Uterus (tissue), 2 donors: ENCODE results near the gene RNF6.

Experiments used
- CTCF ChIP-seq, 4 experiments: fragments of 200-600 bp in 2 of 4; fragments of 450-650 bp in 2 of 4; sonication (generic) in 2 of 4; IDR thresholded peaks; one replicate each; pipeline ENCODE4 v1.5.1; 2016 to 2019; ENCODE audit warnings: antibody characterized with exemption in 4 of 4, mild to moderate bottlenecking in 2 of 4, moderate library complexity in 1 of 4
- POLR2A ChIP-seq, 2 donors: fragments of 450-650 bp; IDR thresholded peaks; one replicate each; pipeline ENCODE4 v1.6.1; 2016; ENCODE audit warnings: antibody characterized with exemption in 2 of 2, mild to moderate bottlenecking in 1 of 2, moderate library complexity in 1 of 2

- TF ChIP-seq CTCF (IDR thresholded peaks at IDR 0.05) (no peak), POLR2A (IDR thresholded peaks at IDR 0.05) (no peak)
Observed at GRCh38 chr13:26266311-26266710, 44.2 kb upstream of the RNF6 start.
